Vagina (tissue), 2 donors: Measurements from ENCODE around the gene MICB.

Experiments used
- CTCF ChIP-seq, 3 experiments: fragments of 450-650 bp in 2 of 3; fragments of 200-600 bp in 1 of 3; sonication (generic) in 1 of 3; IDR thresholded peaks; one replicate each; pipeline ENCODE4 v1.5.1; 2017 to 2019; ENCODE audit warnings: antibody characterized with exemption in 3 of 3, mild to moderate bottlenecking in 2 of 3, moderate library complexity in 2 of 3
- POLR2A ChIP-seq, 2 donors: fragments of 450-650 bp; IDR thresholded peaks; one replicate each; pipeline ENCODE4 v1.6.1; 2017; ENCODE audit warnings: antibody characterized with exemption in 2 of 2, mild to moderate bottlenecking in 2 of 2, moderate library complexity in 2 of 2

GRCh38 chr6:31538805-31539400, 41.0 kb downstream of the MICB start:
- no peak for TF ChIP-seq CTCF (IDR thresholded peaks at IDR 0.05)
- no peak for TF ChIP-seq POLR2A (IDR thresholded peaks at IDR 0.05)
